ENCODE measurements around the gene C6orf62. TPM values are rescaled to one million over a fixed set of nuclear protein-coding genes. Genes with fewer than 3 reads are reported as not detected.

C6orf62 gene
- total RNA-seq: 143 and 152 TPM in 2 replicates

GRCh38 chr6:24719125-24719971 lies at the start of gene C6orf62:
TSS of gene C6orf62 (minus strand) at chr6:24719154. CDS start at chr6:24718668, 486 bp downstream.

GRCh38 chr6:24666641-24667377 lies 52.1 kb downstream of the C6orf62 start, which contains the start of the genes ACOT13 and TDP2:
TSS of gene ACOT13 (plus strand) at chr6:24667077. CDS start at chr6:24667264, 187 bp downstream.
TSS of gene TDP2 (minus strand) at chr6:24666899. CDS start at chr6:24666862, 37 bp downstream.

Other genes starting within 250 kb of the C6orf62 start
- gene GPLD1, start 229.6 kb downstream of the C6orf62 start, total RNA-seq: 0.32 TPM in 1 of 2 replicates, not detected in the other
- gene ALDH5A1, start 224.2 kb downstream of the C6orf62 start, total RNA-seq: 0.24 and 0.49 TPM in 2 replicates
- gene KIAA0319, start 73.0 kb downstream of the C6orf62 start, total RNA-seq: under 0.01 TPM in 1 of 2 replicates, not detected in the other
- 19.3 and 19.5 TPM in 2 replicates for gene TDP2, start 52.3 kb downstream of the C6orf62 start, total RNA-seq
- gene ACOT13, start 52.1 kb downstream of the C6orf62 start, total RNA-seq: 5.5 and 5.7 TPM in 2 replicates
- 8.6 and 9.0 TPM in 2 replicates for gene GMNN, start 55.8 kb upstream of the C6orf62 start, total RNA-seq
- gene ARMH2, start 79.8 kb upstream of the C6orf62 start, total RNA-seq: not detected in 2 replicates
- gene RIPOR2, start 216.8 kb upstream of the C6orf62 start, total RNA-seq: 0.65 and 0.97 TPM in 2 replicates